RWPE2 (cell line): ENCODE data around the gene GTF2F2.

Experiments used
- ATAC-seq: fragments of 200-7000 bp; cut with Tn5 transposase; 3 replicates; pipeline ENCODE4 v1.9.1; 2021; ENCODE audit warnings: low read depth
- DNase-seq: peaks from one replicate; pipeline ENCODE4 v3.0.0-alpha.2; 2020; ENCODE audit warnings: low spot score
- H3K27ac ChIP-seq: fragments of 450-650 bp; 2 replicates; pipeline ENCODE4 v1.5.1; 2017; ENCODE audit warnings: mild to moderate bottlenecking; ENCODE audit not compliant: poor library complexity, severe bottlenecking
- H3K27me3 ChIP-seq: fragments of 250-450 bp; sonication (Bioruptor Pico); 2 replicates; pipeline ENCODE4 v1.5.1; 2021; ENCODE audit warnings: mild to moderate bottlenecking, moderate library complexity; ENCODE audit not compliant: insufficient read depth, poor library complexity, severe bottlenecking
- H3K36me3 ChIP-seq: fragments of 250-450 bp; sonication (Bioruptor Pico); 2 replicates; pipeline ENCODE4 v1.5.1; 2020; ENCODE audit warnings: low read depth, mild to moderate bottlenecking, moderate library complexity
- H3K4me1 ChIP-seq: fragments of 250-450 bp; sonication (Bioruptor Pico); 2 replicates; pipeline ENCODE4 v1.5.1; 2021; ENCODE audit warnings: mild to moderate bottlenecking, moderate library complexity; ENCODE audit not compliant: insufficient read depth, poor library complexity, severe bottlenecking
- H3K4me3 ChIP-seq: fragments of 250-450 bp; sonication (Bioruptor Pico); 2 replicates; pipeline ENCODE4 v1.5.1; 2021; ENCODE audit warnings: mild to moderate bottlenecking, moderate library complexity; ENCODE audit not compliant: severe bottlenecking
- H3K9me3 ChIP-seq: fragments of 250-450 bp; sonication (Bioruptor Pico); 2 replicates; pipeline ENCODE4 v1.5.1; 2021; ENCODE audit warnings: mild to moderate bottlenecking, moderate library complexity; ENCODE audit not compliant: severe bottlenecking
- CTCF ChIP-seq: fragments of 450-650 bp; IDR thresholded peaks from one replicate; pipeline ENCODE4 v1.5.1; 2017; ENCODE audit warnings: mild to moderate bottlenecking, moderate library complexity; ENCODE audit not compliant: poor library complexity, severe bottlenecking

GTF2F2 gene

GRCh38 chr13:45102136-45102507 is 18.2 kb upstream of the GTF2F2 start:
- no peak overlapping the region for H3K27ac ChIP-seq
- no peak overlapping the region for H3K4me3 ChIP-seq
- ATAC-seq (no peak), DNase-seq (no peak)
- H3K27me3 ChIP-seq = no peaks in the 10 kb centered on the region
- no peaks in the 10 kb centered on the region for H3K4me1 ChIP-seq
- H3K36me3 ChIP-seq = no peaks in the 10 kb centered on the region
- no peaks in the 10 kb centered on the region for H3K9me3 ChIP-seq
- TF ChIP-seq CTCF = no peak

- H3K4me3 ChIP-seq = no peak overlapping the region
- ATAC-seq (no peak), DNase-seq (no peak)
- H3K36me3 ChIP-seq = no peaks in the 10 kb centered on the region
- no peak for TF ChIP-seq CTCF
- no peak overlapping the region for H3K27ac ChIP-seq
- no peaks in the 10 kb centered on the region for H3K27me3 ChIP-seq
- H3K4me1 ChIP-seq = no peaks in the 10 kb centered on the region
- H3K9me3 ChIP-seq = no peaks in the 10 kb centered on the region
Measured at GRCh38 chr13:45103449-45103848, 16.9 kb upstream of the GTF2F2 start.

- H3K27me3 ChIP-seq = no peaks in the 10 kb centered on the region
- DNase-seq (no peak), ATAC-seq (no peak)
- H3K36me3 ChIP-seq = no peaks in the 10 kb centered on the region
- H3K27ac ChIP-seq = no peak overlapping the region
- H3K9me3 ChIP-seq = no peaks in the 10 kb centered on the region
- no peak for TF ChIP-seq CTCF
- H3K4me3 ChIP-seq = no peak overlapping the region
- H3K4me1 ChIP-seq = no peaks in the 10 kb centered on the region
Measured at GRCh38 chr13:45104261-45104660, 16.0 kb upstream of the GTF2F2 start.

- H3K27ac ChIP-seq = no peak overlapping the region
Measured at GRCh38 chr13:45105895-45106294, 14.4 kb upstream of the GTF2F2 start.

GRCh38 chr13:45107539-45107938 is 12.8 kb upstream of the GTF2F2 start:
- H3K9me3 ChIP-seq = no peaks in the 10 kb centered on the region
- no peak overlapping the region for H3K4me3 ChIP-seq
- no peak for ATAC-seq

More at GRCh38 chr13:45105895-45106294, 14.4 kb upstream of the GTF2F2 start:
- DNase-seq = no peak
- Histone ChIP-seq H3K4me1 (no peaks in the 10 kb centered on the region), H3K4me3 (no peak overlapping the region), H3K36me3 (no peaks in the 10 kb centered on the region), H3K27me3 (no peaks in the 10 kb centered on the region), H3K9me3 (no peaks in the 10 kb centered on the region)
- ATAC-seq = no peak
- no peak for TF ChIP-seq CTCF

More at GRCh38 chr13:45107539-45107938, 12.8 kb upstream of the GTF2F2 start:
- TF ChIP-seq CTCF = no peak
- no peak for DNase-seq
- no peaks in the 10 kb centered on the region for H3K36me3 ChIP-seq
- H3K4me1 ChIP-seq = no peaks in the 10 kb centered on the region
- no peaks in the 10 kb centered on the region for H3K27me3 ChIP-seq
- H3K27ac ChIP-seq = no peak overlapping the region
